ENCODE data around the gene COL20A1.

The COL20A1 gene

DNA sequence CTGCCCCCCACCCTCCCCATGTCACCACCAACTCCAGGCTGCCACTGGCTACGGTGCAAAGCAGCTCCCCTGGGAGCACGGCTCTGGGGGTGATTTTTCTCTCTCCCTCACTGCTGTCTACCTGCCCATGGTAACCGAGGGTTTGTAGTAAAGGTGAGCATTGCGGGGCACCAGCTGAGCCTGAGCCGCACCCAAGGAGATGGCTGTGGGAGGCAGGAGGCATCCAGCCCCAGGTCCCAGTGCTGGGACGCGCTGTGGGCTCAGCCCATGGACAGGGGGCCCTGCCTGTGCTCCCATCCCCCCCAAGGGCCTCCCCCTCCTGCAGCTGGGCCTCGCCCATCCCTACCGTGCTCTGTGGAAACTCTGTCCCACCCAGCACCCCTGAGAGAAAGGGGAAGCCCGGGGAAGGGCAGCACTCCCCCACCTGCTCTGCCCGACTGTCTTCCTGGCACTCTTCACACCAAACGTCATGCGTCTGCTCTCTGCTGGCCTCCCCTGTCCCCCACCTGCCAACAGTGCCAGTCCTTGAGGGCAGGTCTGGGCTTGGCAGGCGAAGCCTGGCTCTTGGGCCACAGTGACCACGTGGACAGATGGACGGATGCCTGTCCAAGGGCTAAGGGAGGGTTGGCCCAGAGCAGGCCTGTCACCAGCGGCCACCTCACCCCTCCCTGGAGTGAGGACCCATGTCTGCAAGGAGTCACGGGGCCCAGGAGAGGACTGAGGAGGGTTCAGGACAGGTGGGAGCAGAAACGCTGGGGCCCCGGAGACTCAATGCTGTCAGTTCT is 72.0 kb downstream of the COL20A1 start:
- no peak for DNase-seq

- no peak for DNase-seq
Observed at GRCh38 chr20:63365601-63366389, 72.8 kb downstream of the COL20A1 start.

DNA sequence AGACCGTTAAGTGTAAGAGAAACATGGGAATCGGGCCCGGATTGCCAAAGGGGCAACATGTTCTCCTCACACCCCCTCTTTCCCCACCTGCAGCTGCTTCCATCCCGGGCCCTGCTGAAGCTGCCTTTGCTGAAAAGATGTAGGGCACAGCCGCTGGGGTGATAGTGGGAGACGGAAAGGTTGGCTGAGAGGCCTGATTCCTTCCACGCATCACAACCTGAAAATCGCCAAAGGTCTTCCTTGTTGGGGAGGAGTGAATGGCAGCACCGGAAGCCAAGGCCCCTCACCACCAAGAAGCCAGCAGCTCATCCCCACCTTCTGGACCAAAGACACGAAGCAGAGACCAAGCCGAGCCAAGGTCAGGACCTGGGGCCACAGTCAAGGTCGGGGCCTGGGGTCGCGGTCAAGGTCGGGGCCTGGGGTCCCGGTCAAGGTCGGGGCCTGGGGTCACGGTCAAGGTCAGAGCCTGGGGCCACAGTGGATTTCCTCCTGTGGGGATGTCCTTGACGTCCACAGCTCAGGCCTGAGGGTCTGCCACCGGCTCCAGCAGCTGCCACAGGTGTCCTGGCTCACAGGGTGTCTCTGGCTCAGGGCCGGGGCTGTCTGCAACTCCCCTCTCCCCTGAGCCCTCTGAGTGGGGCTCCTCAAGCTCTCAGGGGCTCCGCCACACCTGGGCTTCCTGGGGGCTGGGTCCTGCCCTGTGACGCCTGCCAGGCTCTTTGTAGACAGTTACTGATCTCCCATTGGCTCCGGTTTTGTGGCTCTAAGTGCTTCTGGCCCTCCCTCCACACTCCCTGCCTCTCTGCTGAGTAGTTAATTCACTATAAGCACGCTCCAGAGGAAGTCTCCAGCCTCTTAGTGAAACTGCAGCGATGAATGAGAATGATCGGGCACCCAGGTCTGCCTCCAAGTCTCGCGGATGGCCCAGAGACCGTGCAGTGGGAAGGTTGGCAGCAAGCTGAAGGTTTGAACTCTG is 73.7 kb downstream of the COL20A1 start:
- DNase-seq, result no peak

DNA sequence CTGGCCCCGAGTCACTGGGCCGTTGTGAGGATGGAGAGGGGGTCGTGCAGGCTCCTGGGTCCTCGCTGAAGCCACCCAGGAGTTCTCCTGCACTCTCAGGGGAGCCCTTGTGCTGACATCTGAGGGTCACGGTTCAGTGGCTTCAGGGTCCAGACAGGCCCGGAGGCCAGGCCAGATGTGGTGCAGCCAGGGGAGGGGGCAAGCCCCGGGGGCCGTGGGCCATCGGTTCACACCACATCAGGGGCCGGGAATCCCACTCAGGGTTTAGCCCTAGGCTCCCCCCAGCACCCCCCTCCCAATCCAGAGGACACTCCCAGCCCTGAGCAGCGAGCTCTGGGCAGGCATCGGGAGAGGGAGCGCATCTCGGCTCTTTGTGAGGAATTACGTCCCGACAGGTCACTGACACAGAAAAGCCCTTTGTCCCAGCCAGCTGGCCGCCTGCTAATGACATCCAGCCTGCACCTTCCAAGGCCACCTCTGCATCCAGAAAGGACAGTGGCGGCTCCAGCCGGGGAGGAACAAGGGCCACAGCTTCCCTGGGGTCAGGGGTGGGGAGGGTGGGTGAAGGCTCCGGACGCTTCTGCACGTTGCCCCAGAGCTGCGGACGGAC is 74.6 kb downstream of the COL20A1 start:
- no peak for DNase-seq

- no peak for DNase-seq
Observed at GRCh38 chr20:63368151-63368550, 75.2 kb downstream of the COL20A1 start.

GRCh38 chr20:63369024-63369530 is 76.1 kb downstream of the COL20A1 start:
- no peak for DNase-seq

DNA sequence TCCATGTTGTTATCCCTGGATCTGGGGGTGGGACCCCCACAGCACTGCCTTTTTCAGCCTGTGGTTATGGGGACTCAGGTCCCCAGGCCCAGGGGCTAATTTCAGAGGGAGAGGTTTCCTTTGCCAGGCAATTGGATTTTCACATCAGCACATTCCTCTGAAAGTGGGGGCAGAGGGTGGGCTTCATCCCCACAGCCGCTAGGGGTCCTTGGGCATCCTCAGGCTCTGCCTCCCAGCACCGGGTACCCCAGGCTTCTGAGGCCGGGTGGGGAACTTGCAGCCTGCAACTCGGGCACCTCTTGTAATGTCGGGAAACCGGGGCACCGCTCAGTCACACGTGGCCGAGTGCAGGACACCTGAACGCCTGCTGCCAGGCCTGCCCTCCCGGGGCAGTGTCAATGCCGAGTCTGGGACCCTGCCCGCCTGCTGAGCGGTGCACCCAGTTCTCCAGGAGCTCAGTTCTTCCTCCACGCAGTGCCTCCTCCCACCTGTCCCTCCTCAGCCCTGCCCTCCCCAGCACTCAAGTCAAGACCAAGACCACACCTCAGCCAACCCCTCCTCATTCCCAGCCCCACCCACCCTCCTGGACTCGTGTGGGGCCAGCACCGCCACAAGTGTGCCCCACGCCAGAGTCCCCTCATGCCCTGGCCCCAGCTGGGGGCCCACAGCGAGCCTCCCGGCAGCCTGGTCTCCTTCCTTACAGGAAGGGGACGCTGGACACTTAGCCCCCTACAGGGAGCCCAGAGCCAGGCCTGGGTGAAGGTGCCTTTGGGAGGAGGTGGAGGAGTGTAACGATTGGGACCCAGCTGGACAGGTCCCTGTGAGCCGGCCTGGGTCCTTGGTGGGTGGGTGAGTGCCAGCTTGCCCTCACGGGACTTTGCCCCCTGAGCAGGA is 77.0 kb downstream of the COL20A1 start:
- no peak for DNase-seq

- DNase-seq, result no peak
Observed at GRCh38 chr20:63370618-63371187, 77.7 kb downstream of the COL20A1 start.

DNA sequence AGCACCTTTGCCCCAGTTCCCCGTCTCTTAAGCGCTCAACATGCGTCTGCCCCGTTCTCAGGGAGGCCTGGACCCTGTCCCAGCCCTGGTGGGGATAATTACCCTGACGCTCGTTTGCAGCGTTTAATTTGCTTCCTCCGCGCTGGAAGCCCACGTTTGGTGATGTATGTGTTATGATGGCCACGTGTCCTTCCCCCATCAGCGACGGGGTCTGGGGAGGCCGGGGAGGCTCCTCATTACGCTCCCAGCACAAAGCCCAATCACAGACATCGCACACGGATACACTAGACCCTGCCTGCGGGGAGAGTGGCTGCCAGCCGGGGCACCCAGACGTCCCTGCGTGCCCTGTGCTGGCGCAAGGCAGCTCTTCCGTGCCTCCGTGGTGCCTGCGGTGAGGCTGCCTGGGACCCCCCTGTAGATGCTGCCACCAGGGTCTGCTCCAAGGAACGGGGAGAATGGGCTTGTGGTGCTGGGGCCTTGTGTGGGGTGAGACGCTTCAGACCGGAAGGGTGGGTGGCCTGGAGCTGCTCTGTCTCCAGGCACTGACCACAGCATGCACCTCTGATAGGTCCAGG is 78.4 kb downstream of the COL20A1 start:
- no peak for DNase-seq

GRCh38 chr20:63372971-63373885 is 80.2 kb downstream of the COL20A1 start:
- no peak for DNase-seq

GRCh38 chr20:63373996-63374395 is 81.0 kb downstream of the COL20A1 start:
- DNase-seq, result no peak

GRCh38 chr20:63374504-63374903 is 81.5 kb downstream of the COL20A1 start:
- no peak for DNase-seq

GRCh38 chr20:63375438-63375837 is 82.5 kb downstream of the COL20A1 start:
- no peak for DNase-seq

DNA sequence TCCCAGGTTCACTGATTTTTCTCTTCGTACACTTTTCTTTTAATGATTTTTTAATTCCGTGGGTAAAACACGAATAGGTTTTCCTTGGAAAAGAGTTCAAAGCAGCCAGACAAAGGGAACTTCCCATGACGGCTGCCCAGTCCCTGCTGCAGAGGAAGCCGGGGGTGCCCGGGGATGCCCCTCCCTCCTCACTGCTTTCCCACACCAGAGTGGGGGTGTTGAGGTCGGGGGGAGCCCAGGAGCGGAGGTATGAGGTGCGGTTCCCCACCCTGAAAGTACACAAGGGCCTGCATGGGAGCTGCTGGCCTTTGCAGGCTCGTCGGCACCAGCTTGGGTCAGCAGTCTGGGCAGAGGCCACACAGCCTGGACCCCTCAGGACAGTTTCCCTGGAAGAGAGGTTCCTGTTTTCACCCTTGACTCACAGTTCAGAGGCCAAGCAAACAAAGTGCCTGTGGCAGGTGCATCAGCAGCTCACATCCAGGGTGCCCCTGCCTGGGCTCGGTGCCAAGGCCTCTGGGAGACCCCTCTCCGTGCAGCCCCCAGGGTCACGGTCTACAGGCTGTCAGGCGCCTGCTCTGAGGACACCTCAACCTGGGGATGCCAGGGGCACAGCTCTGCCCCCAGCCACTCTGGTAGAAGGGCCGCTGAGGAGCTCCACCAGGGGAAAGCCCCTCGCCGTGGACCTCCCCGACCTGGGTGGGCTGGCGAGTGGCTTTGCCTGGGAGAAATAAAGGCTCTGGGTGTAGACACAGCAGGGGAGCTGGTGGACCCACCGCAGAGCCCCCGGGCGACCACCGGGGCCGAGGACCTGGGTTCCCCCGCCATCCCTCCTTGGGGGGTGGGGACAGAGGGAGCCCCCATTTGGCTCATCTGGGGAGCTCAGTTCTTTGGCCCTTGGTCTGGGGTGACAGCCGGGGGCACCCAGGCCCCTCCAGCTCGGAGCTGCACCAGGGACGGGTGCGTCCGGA is 83.6 kb downstream of the COL20A1 start:
- DNase-seq, result no peak

DNA sequence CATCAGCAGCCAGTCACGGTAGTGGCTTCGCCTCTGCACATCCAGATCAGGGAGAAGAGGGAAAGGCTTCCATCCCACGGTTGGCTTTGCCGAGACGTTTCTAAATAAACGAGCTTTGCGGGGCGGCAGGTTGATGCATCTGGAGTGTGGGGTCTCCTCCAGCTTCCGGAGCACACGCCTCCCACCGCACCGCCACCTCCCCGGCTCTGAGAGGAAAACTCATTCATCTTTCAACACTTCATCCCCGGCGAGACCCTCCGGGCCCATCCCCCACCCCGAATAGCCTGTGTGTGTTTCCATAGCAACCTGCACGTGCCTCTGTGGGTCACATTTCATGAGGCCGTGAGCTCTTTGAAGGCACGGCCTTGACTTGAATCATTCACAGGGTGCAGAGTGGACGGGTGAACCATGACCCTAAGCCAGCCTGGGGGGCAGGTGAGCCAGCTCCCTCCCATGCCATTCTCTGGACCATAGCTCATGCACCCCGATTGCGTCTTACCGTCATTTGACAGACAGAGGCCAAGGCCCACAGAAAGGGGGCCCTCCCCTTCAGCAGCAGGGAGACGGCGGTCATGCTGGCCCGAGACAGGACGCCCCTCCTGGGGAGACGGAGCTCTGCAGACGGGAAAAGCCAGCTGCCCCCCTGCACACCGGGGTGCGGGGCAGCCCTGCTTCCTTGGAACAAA is 84.4 kb downstream of the COL20A1 start:
- no peak for DNase-seq

- DNase-seq, result no peak
Observed at GRCh38 chr20:63377951-63378381, 85.0 kb downstream of the COL20A1 start.

DNA sequence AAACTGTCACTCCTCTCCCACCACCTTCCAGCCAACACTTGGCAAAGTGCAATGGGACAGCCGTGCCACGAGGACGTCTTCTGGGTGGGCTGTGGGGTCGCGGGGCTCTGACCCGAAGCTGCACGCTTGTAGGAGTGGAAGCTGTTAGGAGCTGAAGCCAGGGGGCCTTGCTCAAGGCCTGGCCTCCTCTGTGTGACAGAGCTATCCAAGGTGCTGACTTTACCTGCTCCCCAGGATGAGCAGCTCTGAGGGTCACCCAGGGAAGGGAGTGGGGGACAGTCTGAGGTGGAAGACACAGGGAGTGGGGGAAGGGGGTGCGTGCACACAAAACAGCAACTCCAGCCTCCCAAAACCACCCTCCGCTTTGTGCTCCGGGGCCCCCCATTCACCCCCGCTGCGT is 85.6 kb downstream of the COL20A1 start:
- DNase-seq, result no peak

DNA sequence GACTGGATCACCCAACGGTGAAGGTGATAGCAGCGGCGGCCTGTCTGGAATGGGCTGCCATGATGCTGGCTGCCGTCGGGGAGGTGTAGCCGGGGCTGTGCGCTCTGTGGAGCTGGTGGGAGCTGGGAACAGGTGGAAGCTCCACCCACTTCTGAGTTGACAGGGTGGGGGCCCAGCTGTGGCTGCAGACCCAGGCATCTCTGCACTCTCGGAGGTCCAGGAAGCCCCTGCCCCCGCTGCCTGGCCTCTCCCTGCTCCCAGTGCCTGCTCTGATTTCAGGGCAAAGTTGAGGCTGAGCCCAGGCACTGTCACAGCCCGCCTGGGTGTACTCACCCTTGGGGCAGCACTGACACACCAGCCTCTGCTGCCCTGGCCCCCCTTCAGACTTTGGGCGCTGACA is 86.3 kb downstream of the COL20A1 start:
- DNase-seq, result no peak

Data from activated CD4-positive, alpha-beta T cell treated with anti-CD3 and anti-CD28 coated beads, Interleukin-10, Interleukin-2, amounts not matched to agents 100 ng/mL and 50 ng/mL, durations not matched to agents 16 hours and 8 hours (primary cell).